Lower lobe of right lung (tissue), 2 donors: ENCODE measurements around the gene PLD1. TPM values are rescaled to one million over a fixed set of nuclear protein-coding genes. Genes with fewer than 3 reads are reported as not detected.

ENCODE experiments used
- ATAC-seq, 2 donors: fragments of 200-7000 bp; cut with Tn5 transposase; one replicate each; pipeline ENCODE4 v1.9.1; 2020 to 2022; ENCODE audit warnings: mild to moderate bottlenecking in 2 of 2, moderate library complexity in 2 of 2
- DNase-seq: peaks from one replicate; pipeline ENCODE4 v3.0.0-alpha.2; 2020
- H3K27ac ChIP-seq: fragments of 200-600 bp; one replicate; pipeline ENCODE4 v1.8.0; 2022
- H3K27me3 ChIP-seq: fragments of 200-600 bp; one replicate; pipeline ENCODE4 v1.8.0; 2022; ENCODE audit warnings: low read depth
- H3K36me3 ChIP-seq: fragments of 200-600 bp; one replicate; pipeline ENCODE4 v1.8.0; 2022; ENCODE audit warnings: mild to moderate bottlenecking
- H3K4me1 ChIP-seq: fragments of 200-600 bp; one replicate; pipeline ENCODE4 v1.8.0; 2022
- H3K4me3 ChIP-seq: fragments of 200-600 bp; one replicate; pipeline ENCODE4 v1.8.0; 2022; ENCODE audit warnings: mild to moderate bottlenecking
- H3K9me3 ChIP-seq: fragments of 200-600 bp; one replicate; pipeline ENCODE4 v1.8.0; 2022
- intact Hi-C: fragments of 100-400 bp; cut with DNase I; formaldehyde crosslinking; loops from one replicate; pipeline ENCODE4 v1.11.0; 2022
- total RNA-seq: library from RNA; stranded (reverse); fragmentation: NEBNext Ultra II Directional; extraction: Animal tissue kit (Norgen Biotek cat#: 25700); gene quantifications from one replicate; pipeline ENCODE4 v1.2.1, GENCODE V29; 2021
- TF ChIP-seq, protein P1 (sequence below): fragments of 200-600 bp; IDR thresholded peaks from one replicate; pipeline ENCODE4 v1.8.0; 2022; ENCODE audit warnings: antibody characterized with exemption, mild to moderate bottlenecking
- donor health status: DM: no; HTN: yes; CAD: no; lungs with severe emphysema.

The PLD1 gene
- total RNA-seq, 1 donor from 2014 or later = 27.7 TPM

DNA sequence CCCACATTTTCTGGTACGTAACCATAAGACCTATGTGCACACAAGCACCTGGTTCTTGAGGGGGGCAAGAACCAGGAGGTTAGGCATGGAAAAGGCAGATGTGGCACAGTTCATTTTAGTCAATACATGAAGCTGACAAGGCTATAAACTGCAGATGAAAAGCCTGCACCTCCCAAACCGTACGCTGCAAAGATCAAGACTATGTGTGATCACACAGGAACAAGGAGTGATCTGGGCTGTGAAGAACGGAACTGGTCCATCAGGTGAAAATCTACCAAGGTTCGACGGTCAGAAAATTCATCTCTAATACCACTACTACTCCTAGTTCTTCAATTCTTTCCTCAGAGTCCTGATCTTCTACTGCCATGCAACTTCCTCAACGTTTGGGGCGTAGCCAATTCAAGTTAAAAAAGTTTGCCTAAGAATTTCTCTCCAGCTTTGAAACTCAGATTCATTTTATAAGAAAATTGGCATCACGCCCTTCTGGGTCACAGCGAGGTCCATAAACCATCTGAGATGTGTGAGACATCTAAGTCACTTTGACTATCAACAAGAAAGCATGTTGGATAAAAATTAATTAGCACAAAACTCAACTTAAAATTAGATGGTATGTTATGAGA is 41.9 kb downstream of the PLD1 start:
- ATAC-seq (no peak), DNase-seq (no peak)
- Histone ChIP-seq H3K36me3 (no peaks in the 10 kb centered on the region), H3K4me3 (no peak overlapping the region), H3K4me1 (peaks cover 10% of the 10 kb centered on the region), H3K27me3 (no peaks in the 10 kb centered on the region), H3K27ac (no peak overlapping the region), H3K9me3 (no peaks in the 10 kb centered on the region)
- intact Hi-C loops = no loop called here
- TF ChIP-seq, protein P1, sequence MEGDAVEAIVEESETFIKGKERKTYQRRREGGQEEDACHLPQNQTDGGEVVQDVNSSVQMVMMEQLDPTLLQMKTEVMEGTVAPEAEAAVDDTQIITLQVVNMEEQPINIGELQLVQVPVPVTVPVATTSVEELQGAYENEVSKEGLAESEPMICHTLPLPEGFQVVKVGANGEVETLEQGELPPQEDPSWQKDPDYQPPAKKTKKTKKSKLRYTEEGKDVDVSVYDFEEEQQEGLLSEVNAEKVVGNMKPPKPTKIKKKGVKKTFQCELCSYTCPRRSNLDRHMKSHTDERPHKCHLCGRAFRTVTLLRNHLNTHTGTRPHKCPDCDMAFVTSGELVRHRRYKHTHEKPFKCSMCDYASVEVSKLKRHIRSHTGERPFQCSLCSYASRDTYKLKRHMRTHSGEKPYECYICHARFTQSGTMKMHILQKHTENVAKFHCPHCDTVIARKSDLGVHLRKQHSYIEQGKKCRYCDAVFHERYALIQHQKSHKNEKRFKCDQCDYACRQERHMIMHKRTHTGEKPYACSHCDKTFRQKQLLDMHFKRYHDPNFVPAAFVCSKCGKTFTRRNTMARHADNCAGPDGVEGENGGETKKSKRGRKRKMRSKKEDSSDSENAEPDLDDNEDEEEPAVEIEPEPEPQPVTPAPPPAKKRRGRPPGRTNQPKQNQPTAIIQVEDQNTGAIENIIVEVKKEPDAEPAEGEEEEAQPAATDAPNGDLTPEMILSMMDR = no peak

DNA sequence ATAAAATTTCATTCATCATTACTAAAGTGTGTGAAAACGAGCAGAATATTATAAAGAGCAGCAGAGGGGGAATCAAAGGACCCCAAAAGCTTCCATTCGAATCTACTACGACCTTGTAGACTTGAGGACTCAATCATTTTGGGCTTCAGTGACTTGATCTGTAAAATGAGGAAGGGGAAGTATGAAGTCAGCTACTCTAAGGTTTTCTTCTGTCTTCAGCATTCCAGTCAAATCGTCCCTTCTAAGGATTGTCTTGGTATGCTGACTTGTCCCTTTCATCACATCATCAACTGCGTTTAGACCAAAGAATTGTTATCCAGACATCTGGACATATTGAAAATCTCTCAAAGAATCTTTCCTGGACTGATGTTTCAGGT is 44.8 kb downstream of the PLD1 start:
- no peak for DNase-seq
- H3K27ac ChIP-seq = no peak overlapping the region
- no peaks in the 10 kb centered on the region for H3K27me3 ChIP-seq
- intact Hi-C loops = no loop called here
- no peak overlapping the region for H3K4me3 ChIP-seq
- TF ChIP-seq, protein P1 = no peak
- H3K9me3 ChIP-seq = no peaks in the 10 kb centered on the region
- no peaks in the 10 kb centered on the region for H3K36me3 ChIP-seq
- peaks cover 5% of the 10 kb centered on the region for H3K4me1 ChIP-seq
- no peak for ATAC-seq

DNA sequence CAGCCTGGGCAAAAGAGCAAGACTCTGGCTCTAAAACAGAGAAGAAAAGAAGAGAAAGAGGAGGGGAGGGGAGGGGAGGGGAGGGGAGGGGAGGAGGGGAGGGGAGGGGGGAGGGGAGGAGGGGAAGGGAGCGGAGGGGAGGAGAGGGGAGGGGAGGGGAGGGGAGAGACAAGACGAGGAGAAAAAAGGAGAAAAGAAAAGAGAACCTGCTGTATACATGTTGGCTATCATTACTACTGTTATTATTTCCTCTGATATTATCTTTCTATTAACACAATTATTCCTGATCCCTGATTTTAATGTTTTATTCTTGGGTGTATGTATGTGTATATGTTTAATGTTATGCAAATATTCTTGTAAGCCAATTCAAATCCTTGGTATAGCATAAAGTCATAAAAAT is 46.9 kb downstream of the PLD1 start:
- no peak overlapping the region for H3K4me3 ChIP-seq
- H3K9me3 ChIP-seq = no peaks in the 10 kb centered on the region
- ATAC-seq (no peak), DNase-seq (no peak)
- peaks cover 5% of the 10 kb centered on the region for H3K4me1 ChIP-seq
- no peaks in the 10 kb centered on the region for H3K27me3 ChIP-seq
- TF ChIP-seq, protein P1 = no peak
- intact Hi-C loops = no loop called here
- no peak overlapping the region for H3K27ac ChIP-seq
- H3K36me3 ChIP-seq = no peaks in the 10 kb centered on the region

DNA sequence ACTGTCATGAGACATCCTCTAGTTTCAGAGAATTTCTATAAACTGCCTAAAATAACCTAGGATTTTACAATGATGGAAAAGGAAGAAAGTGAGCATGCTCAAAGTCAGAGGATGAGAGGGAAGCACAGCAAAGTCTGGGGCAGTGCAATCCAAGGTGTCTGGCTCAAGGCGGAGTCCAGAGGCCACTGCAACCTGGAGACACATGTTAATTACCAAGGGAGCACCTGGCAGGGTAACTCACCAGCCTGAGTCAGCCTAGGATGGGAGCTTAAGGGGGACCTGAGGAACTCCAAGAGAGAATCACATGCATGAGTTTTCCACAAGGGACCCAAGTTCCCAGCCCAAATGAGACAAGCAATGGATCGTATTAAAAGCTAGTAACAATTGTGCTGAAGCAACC is 49.8 kb downstream of the PLD1 start:
- H3K9me3 ChIP-seq = no peaks in the 10 kb centered on the region
- no peaks in the 10 kb centered on the region for H3K36me3 ChIP-seq
- intact Hi-C loops = no loop called here
- H3K27ac ChIP-seq = no peak overlapping the region
- H3K27me3 ChIP-seq = no peaks in the 10 kb centered on the region
- DNase-seq (no peak), ATAC-seq (no peak)
- H3K4me1 ChIP-seq = no peaks in the 10 kb centered on the region
- H3K4me3 ChIP-seq = no peak overlapping the region
- TF ChIP-seq, protein P1 = no peak

DNA sequence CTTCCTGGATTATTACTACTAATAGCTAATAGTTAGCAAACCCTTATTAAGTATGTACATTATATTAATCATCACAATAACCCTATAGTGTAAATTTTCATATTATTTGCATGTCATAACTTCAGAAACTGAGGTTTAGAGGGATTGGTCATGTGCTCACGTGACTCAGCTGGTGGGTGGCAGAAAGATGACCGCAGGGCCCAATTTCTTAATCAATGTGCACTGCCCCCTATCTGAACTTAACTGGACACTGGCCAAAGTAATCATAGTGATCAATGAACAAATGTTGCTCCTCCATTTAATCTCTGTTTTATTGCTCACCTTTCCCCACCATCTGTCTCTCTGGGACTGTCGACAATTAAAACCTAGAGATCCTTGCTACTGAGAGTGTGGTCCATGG is 52.2 kb downstream of the PLD1 start:
- DNase-seq = no peak
- Histone ChIP-seq H3K4me3 (no peak overlapping the region), H3K27ac (no peak overlapping the region), H3K27me3 (no peaks in the 10 kb centered on the region), H3K9me3 (no peaks in the 10 kb centered on the region), H3K4me1 (peaks cover 7% of the 10 kb centered on the region), H3K36me3 (no peaks in the 10 kb centered on the region)
- intact Hi-C loops = no loop called here
- ATAC-seq = no peak
- TF ChIP-seq, protein P1 = no peak
